ENCODE measurements around the gene FRMD4A. TPM values are rescaled to one million over a fixed set of nuclear protein-coding genes. Genes with fewer than 3 reads are reported as not detected.

FRMD4A gene
- polyA plus RNA-seq, 1 donor (not counting 4 experiments of a cell fraction or from before 2014, with no cell fraction given), result 12.9 TPM

DNA sequence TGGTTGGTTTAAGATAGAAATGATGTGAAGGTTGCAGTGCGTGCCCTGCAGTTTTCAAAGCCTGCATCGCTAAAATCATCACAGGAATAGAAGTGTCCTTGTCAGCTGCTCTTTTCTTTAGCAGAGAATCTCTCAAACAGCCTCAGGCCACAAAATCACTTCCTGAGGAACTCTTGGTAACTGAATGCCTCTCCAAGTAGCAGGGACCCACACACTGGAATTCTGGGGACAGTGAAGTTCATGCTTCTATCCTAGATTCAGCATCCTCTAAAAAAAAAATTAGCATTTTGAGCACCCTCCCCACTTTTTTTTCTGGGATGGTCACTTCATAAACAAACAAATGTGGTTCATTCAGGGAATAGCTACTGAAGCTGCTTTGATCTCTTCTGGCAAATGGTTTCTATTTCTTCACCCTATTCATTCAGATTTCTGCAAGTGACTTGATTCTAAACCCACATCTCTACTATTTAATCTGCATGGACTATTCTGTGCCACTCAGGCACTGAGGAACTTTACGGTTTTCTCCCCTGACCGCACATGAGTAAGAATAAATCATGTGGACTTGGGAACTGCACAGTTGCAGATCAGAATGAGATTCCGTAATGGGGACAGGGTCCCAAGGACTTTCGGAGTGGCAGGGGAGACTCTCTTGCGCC is 306.9 kb downstream of the FRMD4A start:
- Histone ChIP-seq H3K27ac (ENCODE audit: control insufficient read depth, insufficient read depth, low read length) (no peak overlapping the region), H3K4me3 (ENCODE audit: control insufficient read depth in 2 of 3, extremely low read depth in 1 of 3, insufficient read depth in 2 of 3, low read depth in 1 of 3, low read length in 3 of 3) (no peak overlapping the region), H3K9ac (ENCODE audit: control insufficient read depth, extremely low read depth, insufficient read depth, low read length) (no peak overlapping the region), H3K4me1 (ENCODE audit: control insufficient read depth, extremely low read depth, insufficient read depth, low read length) (peaks cover 7% of the 10 kb centered on the region), H3K79me2 (ENCODE audit: control insufficient read depth, insufficient read depth, low read length) (no peaks in the 10 kb centered on the region), H3K4me2 (ENCODE audit: control insufficient read depth, extremely low read depth, insufficient read depth, low read depth, low read length) (no peak overlapping the region), H3K9me1 (ENCODE audit: control insufficient read depth, extremely low read depth, insufficient read depth, low read length) (no peaks in the 10 kb centered on the region), H3K36me3 (ENCODE audit: control insufficient read depth in 2 of 2, extremely low read depth in 1 of 2, insufficient read depth in 2 of 2, low read length in 2 of 2) (no peaks in the 10 kb centered on the region), H3K27me3 (ENCODE audit: control insufficient read depth, extremely low read depth, insufficient read depth, low read length) (peaks cover 21% of the 10 kb centered on the region), H2AFZ (ENCODE audit: control insufficient read depth, low read length) (no peak overlapping the region), H3K9me3 (ENCODE audit: control insufficient read depth, low read depth, low read length) (no peaks in the 10 kb centered on the region), H4K20me1 (ENCODE audit: control insufficient read depth, extremely low read depth, insufficient read depth, low read length) (no peaks in the 10 kb centered on the region)
- TF ChIP-seq, protein P1, sequence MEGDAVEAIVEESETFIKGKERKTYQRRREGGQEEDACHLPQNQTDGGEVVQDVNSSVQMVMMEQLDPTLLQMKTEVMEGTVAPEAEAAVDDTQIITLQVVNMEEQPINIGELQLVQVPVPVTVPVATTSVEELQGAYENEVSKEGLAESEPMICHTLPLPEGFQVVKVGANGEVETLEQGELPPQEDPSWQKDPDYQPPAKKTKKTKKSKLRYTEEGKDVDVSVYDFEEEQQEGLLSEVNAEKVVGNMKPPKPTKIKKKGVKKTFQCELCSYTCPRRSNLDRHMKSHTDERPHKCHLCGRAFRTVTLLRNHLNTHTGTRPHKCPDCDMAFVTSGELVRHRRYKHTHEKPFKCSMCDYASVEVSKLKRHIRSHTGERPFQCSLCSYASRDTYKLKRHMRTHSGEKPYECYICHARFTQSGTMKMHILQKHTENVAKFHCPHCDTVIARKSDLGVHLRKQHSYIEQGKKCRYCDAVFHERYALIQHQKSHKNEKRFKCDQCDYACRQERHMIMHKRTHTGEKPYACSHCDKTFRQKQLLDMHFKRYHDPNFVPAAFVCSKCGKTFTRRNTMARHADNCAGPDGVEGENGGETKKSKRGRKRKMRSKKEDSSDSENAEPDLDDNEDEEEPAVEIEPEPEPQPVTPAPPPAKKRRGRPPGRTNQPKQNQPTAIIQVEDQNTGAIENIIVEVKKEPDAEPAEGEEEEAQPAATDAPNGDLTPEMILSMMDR (optimal IDR thresholded peaks at IDR 0.05 in 1 of 3, IDR thresholded peaks at IDR 0.05 in 1 of 3, conservative IDR thresholded peaks at IDR 0.05 in 1 of 3; ENCODE audit: extremely low read depth in 1 of 3, insufficient read depth in 2 of 3, low read length in 3 of 3), result no peak
- no peak for TF ChIP-seq EZH2 (IDR thresholded peaks at IDR 0.05; ENCODE audit: low read length)
- dilution Hi-C loops (cut with MboI; ENCODE audit: extremely low pct_ligation_motif_present, low sequenced_read_pairs), result no loop called here
- FAIRE-seq, result no peak
- no peak for DNase-seq (ENCODE audit: low read depth, low spot score)

DNA sequence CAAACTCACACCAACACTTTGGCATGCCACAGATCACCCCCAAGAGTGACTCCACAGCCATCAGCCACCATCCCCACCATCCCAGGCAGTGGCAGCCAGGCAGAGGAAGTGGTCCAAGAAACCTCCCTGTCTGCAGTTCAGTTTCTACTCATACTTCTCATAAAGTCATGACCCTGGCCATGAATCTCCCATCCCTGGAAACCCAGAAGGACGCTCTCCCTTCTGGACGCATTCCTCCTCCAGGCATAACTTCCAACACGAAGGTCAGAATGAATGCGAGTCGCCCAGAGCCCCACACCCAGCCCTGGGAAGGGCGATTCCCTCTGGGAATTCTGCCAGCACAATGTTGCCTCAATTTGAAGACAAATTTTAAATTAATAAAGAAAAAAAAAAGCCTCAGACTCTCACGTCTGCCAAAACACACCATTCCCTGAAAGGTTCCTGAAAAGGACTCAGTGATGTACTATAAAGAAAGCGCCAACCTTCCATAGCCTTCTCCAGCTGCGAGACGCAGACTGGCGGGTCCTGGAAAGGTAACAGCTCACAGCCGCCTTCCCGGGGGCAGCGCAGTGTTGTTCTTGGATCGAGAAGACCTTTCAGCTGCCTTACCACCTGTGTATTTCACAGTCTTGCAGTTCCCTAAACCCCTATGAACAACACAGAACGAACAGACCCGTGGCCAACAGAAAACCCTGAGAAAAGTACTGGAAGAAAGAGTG is 307.6 kb downstream of the FRMD4A start:
- no peaks in the 10 kb centered on the region for H4K20me1 ChIP-seq (ENCODE audit: control insufficient read depth, extremely low read depth, insufficient read depth, low read length)
- peaks cover 7% of the 10 kb centered on the region for H3K4me1 ChIP-seq (ENCODE audit: control insufficient read depth, extremely low read depth, insufficient read depth, low read length)
- H3K4me2 ChIP-seq (ENCODE audit: control insufficient read depth, extremely low read depth, insufficient read depth, low read depth, low read length), result peak overlapping the region; percentile 16
- TF ChIP-seq, protein P1 (optimal IDR thresholded peaks at IDR 0.05 in 1 of 3, IDR thresholded peaks at IDR 0.05 in 1 of 3, conservative IDR thresholded peaks at IDR 0.05 in 1 of 3; ENCODE audit: extremely low read depth in 1 of 3, insufficient read depth in 2 of 3, low read length in 3 of 3), result no peak
- no peaks in the 10 kb centered on the region for H3K36me3 ChIP-seq (ENCODE audit: control insufficient read depth in 2 of 2, extremely low read depth in 1 of 2, insufficient read depth in 2 of 2, low read length in 2 of 2)
- H3K79me2 ChIP-seq (ENCODE audit: control insufficient read depth, insufficient read depth, low read length), result no peaks in the 10 kb centered on the region
- dilution Hi-C loops (cut with MboI; ENCODE audit: extremely low pct_ligation_motif_present, low sequenced_read_pairs), result no loop called here
- no peak overlapping the region for H3K9ac ChIP-seq (ENCODE audit: control insufficient read depth, extremely low read depth, insufficient read depth, low read length)
- no peaks in the 10 kb centered on the region for H3K9me3 ChIP-seq (ENCODE audit: control insufficient read depth, low read depth, low read length)
- FAIRE-seq (no peak), DNase-seq (ENCODE audit: low read depth, low spot score) (no peak)
- H3K27ac ChIP-seq (ENCODE audit: control insufficient read depth, insufficient read depth, low read length), result no peak overlapping the region
- H3K9me1 ChIP-seq (ENCODE audit: control insufficient read depth, extremely low read depth, insufficient read depth, low read length), result no peaks in the 10 kb centered on the region
- no peak overlapping the region for H2AFZ ChIP-seq (ENCODE audit: control insufficient read depth, low read length)
- H3K4me3 ChIP-seq (ENCODE audit: control insufficient read depth in 2 of 3, extremely low read depth in 1 of 3, insufficient read depth in 2 of 3, low read depth in 1 of 3, low read length in 3 of 3), result no peak overlapping the region
- peaks cover 21% of the 10 kb centered on the region for H3K27me3 ChIP-seq (ENCODE audit: control insufficient read depth, extremely low read depth, insufficient read depth, low read length)
